GM19397 (cell line): ENCODE results near the gene USP32.
"Not testable (repeated sequence)": the region's sequence is repeated elsewhere in the genome, so short reads cannot be mapped to it uniquely, and the experiment has no call there.

Experiments used
- ATAC-seq: cut with Tn5 transposase; IDR thresholded peaks from one replicate; pipeline ENCODE4 v1.9.1; 2021; ENCODE audit warnings: mild to moderate bottlenecking, moderate library complexity; ENCODE audit not compliant: unreplicated experiment

The USP32 gene

GRCh38 chr17:60186372-60186771, 205.6 kb downstream of the USP32 start:
- not testable (repeated sequence) for ATAC-seq

- ATAC-seq = not testable (repeated sequence)
Observed at GRCh38 chr17:60180380-60180779, 211.6 kb downstream of the USP32 start.

GRCh38 chr17:60178180-60178579, 213.8 kb downstream of the USP32 start:
- ATAC-seq = not testable (repeated sequence)

- not testable (repeated sequence) for ATAC-seq
Observed at GRCh38 chr17:60176763-60177162, 215.2 kb downstream of the USP32 start.

GRCh38 chr17:60174767-60175166, 217.2 kb downstream of the USP32 start:
- not testable (repeated sequence) for ATAC-seq

- ATAC-seq = no peak
Observed at GRCh38 chr17:60174035-60174434, 217.9 kb downstream of the USP32 start.

GRCh38 chr17:60173304-60173819, 218.6 kb downstream of the USP32 start:
- no peak for ATAC-seq

- no peak for ATAC-seq
Observed at GRCh38 chr17:60171753-60172079, 220.2 kb downstream of the USP32 start.

- ATAC-seq = no peak
Observed at GRCh38 chr17:60170835-60171752, 220.8 kb downstream of the USP32 start.

- ATAC-seq = no peak
Observed at GRCh38 chr17:60169921-60170817, 221.8 kb downstream of the USP32 start.

GRCh38 chr17:60168654-60169053, 223.3 kb downstream of the USP32 start:
- ATAC-seq = no peak

- ATAC-seq = no peak
Observed at GRCh38 chr17:60167065-60167741, 224.7 kb downstream of the USP32 start.

- ATAC-seq = no peak
Observed at GRCh38 chr17:60165971-60166370, 226.0 kb downstream of the USP32 start.

GRCh38 chr17:60165223-60165622, 226.7 kb downstream of the USP32 start:
- no peak for ATAC-seq

GRCh38 chr17:60164697-60165096, 227.2 kb downstream of the USP32 start:
- ATAC-seq = no peak

GRCh38 chr17:60164164-60164563, 227.8 kb downstream of the USP32 start:
- ATAC-seq = no peak

GRCh38 chr17:60163108-60163784, 228.7 kb downstream of the USP32 start:
- ATAC-seq = no peak

- no peak for ATAC-seq
Observed at GRCh38 chr17:60161598-60162330, 230.2 kb downstream of the USP32 start.

- ATAC-seq = no peak
Observed at GRCh38 chr17:60160829-60161501, 231.0 kb downstream of the USP32 start.
